NCI-H1092 treated with DMSO at 0.1 percent for 48 hours (cell line): Measurements from ENCODE around the gene FAM149A.

Experiments
- DNase-seq: peaks from one replicate; lab custom pipeline; 2025; lab: John Stamatoyannopoulos, UW

Gene FAM149A

GRCh38 chr4:186104114-186104889 lies at the start of gene FAM149A:
TSS of gene FAM149A (plus strand) at chr4:186104704.
- peak; percentile 18 for DNase-seq

- no peak for DNase-seq
Measured at GRCh38 chr4:186058253-186058979, 46.1 kb upstream of the FAM149A start.

GRCh38 chr4:186058980-186059316 lies 45.6 kb upstream of the FAM149A start:
- no peak for DNase-seq

- DNase-seq: no peak
Measured at GRCh38 chr4:186061921-186062320, 42.6 kb upstream of the FAM149A start.

- DNase-seq: peak; percentile 67
Measured at GRCh38 chr4:186067757-186068385, 36.6 kb upstream of the FAM149A start.

- no peak for DNase-seq
Measured at GRCh38 chr4:186068581-186069348, 35.7 kb upstream of the FAM149A start, which contains the start of gene TLR3. TSS of gene TLR3 (plus strand) at chr4:186069156. CDS start at chr4:186076620, 7,464 bp downstream.

GRCh38 chr4:186069729-186070128 lies 34.8 kb upstream of the FAM149A start:
- DNase-seq: no peak

- DNase-seq: no peak
Measured at GRCh38 chr4:186072516-186072915, 32.0 kb upstream of the FAM149A start.

GRCh38 chr4:186074189-186074588 lies 30.3 kb upstream of the FAM149A start:
- no peak for DNase-seq

- DNase-seq: no peak
Measured at GRCh38 chr4:186078981-186079638, 25.4 kb upstream of the FAM149A start.

- DNase-seq: no peak
Measured at GRCh38 chr4:186079694-186080093, 24.8 kb upstream of the FAM149A start.

GRCh38 chr4:186081202-186081807 lies 23.2 kb upstream of the FAM149A start:
- DNase-seq: no peak

GRCh38 chr4:186082221-186082620 lies 22.3 kb upstream of the FAM149A start:
- DNase-seq: no peak

- DNase-seq: no peak
Measured at GRCh38 chr4:186088523-186088922, 16.0 kb upstream of the FAM149A start.

GRCh38 chr4:186092296-186092695 lies 12.2 kb upstream of the FAM149A start:
- DNase-seq: no peak

GRCh38 chr4:186095406-186095805 lies 9.1 kb upstream of the FAM149A start:
- no peak for DNase-seq

- no peak for DNase-seq
Measured at GRCh38 chr4:186096681-186097165, 7.8 kb upstream of the FAM149A start.

GRCh38 chr4:186097386-186097785 lies 7.1 kb upstream of the FAM149A start:
- DNase-seq: no peak

- DNase-seq: no peak
Measured at GRCh38 chr4:186102931-186103330, 1.6 kb upstream of the FAM149A start.

GRCh38 chr4:186104890-186105646 lies 564 bp downstream of the FAM149A start:
- no peak for DNase-seq
